NCI-H2107 treated with DMSO at 0.1 percent for 48 hours (cell line): Measurements from ENCODE around the gene ANKRD35.
"Not testable (repeated sequence)": the region's sequence is repeated elsewhere in the genome, so short reads cannot be mapped to it uniquely, and the experiment has no call there.

Experiments used
- DNase-seq: peaks from one replicate; lab custom pipeline; 2025; ENCODE audit not compliant: unreplicated experiment; lab: John Stamatoyannopoulos, UW

Gene ANKRD35

GRCh38 chr1:145885738-145886287 is at the start of gene ANKRD35:
ANKRD35 (minus strand) TSS chr1:145885866; CDS start chr1:145885758, 108 bp downstream.
- peak; percentile 73 for DNase-seq

- not testable (repeated sequence) for DNase-seq
These were observed 46.9 kb upstream of the ANKRD35 start for GRCh38 chr1:145932522-145933009.

GRCh38 chr1:145927916-145928643 is 42.4 kb upstream of the ANKRD35 start:
- no peak for DNase-seq

GRCh38 chr1:145927063-145927886 is 41.6 kb upstream of the ANKRD35 start, which contains the start of gene RBM8A:
RBM8A (minus strand) TSS chr1:145927484; CDS start chr1:145927426, 58 bp downstream.
- peak; percentile 100 for DNase-seq

- no peak for DNase-seq
These were observed 41.0 kb upstream of the ANKRD35 start for GRCh38 chr1:145926686-145927062.

GRCh38 chr1:145922266-145922665 is 36.6 kb upstream of the ANKRD35 start:
- no peak for DNase-seq

GRCh38 chr1:145920297-145920696 is 34.6 kb upstream of the ANKRD35 start:
- not testable (repeated sequence) for DNase-seq

- peak; percentile 22 for DNase-seq
These were observed 33.6 kb upstream of the ANKRD35 start for GRCh38 chr1:145918992-145919939.

- DNase-seq: peak; percentile 87
These were observed 32.7 kb upstream of the ANKRD35 start, which contains the start of gene PEX11B for GRCh38 chr1:145918144-145918991. PEX11B (minus strand) TSS chr1:145918717; CDS start chr1:145918688, 29 bp downstream.

GRCh38 chr1:145917595-145917994 is 31.9 kb upstream of the ANKRD35 start:
- no peak for DNase-seq

GRCh38 chr1:145916745-145917144 is 31.1 kb upstream of the ANKRD35 start:
- no peak for DNase-seq

- no peak for DNase-seq
These were observed 26.5 kb upstream of the ANKRD35 start for GRCh38 chr1:145912128-145912641.

- DNase-seq: no peak
These were observed 23.0 kb upstream of the ANKRD35 start for GRCh38 chr1:145908653-145909052.

GRCh38 chr1:145906954-145907753 is 21.5 kb upstream of the ANKRD35 start:
- DNase-seq: no peak

- no peak for DNase-seq
These were observed 15.8 kb upstream of the ANKRD35 start for GRCh38 chr1:145901312-145902021.

- DNase-seq: no peak
These were observed 13.1 kb upstream of the ANKRD35 start for GRCh38 chr1:145898756-145899155.

- no peak for DNase-seq
These were observed 12.3 kb upstream of the ANKRD35 start for GRCh38 chr1:145897969-145898368.

- no peak for DNase-seq
These were observed 9.8 kb upstream of the ANKRD35 start for GRCh38 chr1:145895471-145895870.
